HG03460 (cell line): ENCODE data around the gene PRR29.

Experiments used
- ATAC-seq: cut with Tn5 transposase; IDR thresholded peaks from one replicate; pipeline ENCODE4 v1.9.1; 2021; ENCODE audit not compliant: unreplicated experiment

Gene PRR29

DNA sequence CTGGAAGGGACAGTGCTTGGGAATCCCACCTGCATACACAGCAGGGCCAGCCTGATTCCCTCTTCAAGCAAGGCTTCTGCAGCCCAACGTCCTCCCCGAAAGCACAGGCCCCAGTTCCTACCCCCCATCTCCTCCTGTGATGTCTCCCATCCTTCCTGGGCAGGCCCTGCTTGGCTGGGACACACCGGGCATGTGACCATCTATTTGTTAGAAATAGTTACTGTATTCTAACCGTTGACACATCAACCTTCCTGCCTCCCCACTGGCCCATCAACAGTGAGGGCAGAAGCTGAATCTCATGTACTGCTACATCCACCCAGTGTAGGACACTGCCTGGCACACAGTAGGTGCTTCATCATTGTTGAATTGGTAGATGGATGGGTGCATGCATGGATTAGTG is 10.7 kb downstream of the PRR29 start:
- no peak for ATAC-seq

GRCh38 chr17:64009571-64010402 is 11.6 kb downstream of the PRR29 start:
- ATAC-seq = no peak

GRCh38 chr17:64015447-64015846 is 17.3 kb downstream of the PRR29 start:
- ATAC-seq = no peak

- ATAC-seq = no peak
These were observed 18.2 kb downstream of the PRR29 start for GRCh38 chr17:64016231-64016784.

- ATAC-seq = no peak
These were observed 18.8 kb downstream of the PRR29 start for GRCh38 chr17:64016974-64017373.

DNA sequence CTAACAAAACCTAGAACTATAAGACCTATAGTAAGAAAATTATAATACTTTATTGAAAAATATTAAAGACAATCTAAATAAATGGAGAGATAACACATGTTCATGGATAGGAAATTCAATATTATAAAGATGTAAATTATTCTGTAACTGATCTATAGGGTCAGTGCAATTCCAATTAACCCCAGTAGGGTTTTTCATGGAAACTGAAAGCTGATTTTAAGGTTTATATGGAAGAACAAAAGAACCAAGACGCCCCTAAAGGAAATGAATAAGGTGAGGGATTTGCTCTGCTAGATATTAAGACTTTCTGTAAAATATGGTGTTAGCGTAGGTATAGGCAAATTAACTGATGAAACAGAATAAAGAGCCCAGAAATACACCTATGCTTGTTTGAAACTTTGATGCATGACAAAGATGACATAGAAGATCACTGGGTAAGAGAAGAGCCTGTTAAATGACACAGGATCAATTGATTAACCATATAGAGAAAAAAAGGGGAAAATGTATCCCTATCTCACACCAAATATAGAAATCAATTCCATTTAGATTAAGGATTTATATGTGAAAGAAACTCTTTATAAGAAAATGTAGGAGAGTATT is 19.3 kb downstream of the PRR29 start:
- ATAC-seq = no peak

- ATAC-seq = peak; percentile 6
These were observed 21.4 kb downstream of the PRR29 start for GRCh38 chr17:64019551-64019961.

DNA sequence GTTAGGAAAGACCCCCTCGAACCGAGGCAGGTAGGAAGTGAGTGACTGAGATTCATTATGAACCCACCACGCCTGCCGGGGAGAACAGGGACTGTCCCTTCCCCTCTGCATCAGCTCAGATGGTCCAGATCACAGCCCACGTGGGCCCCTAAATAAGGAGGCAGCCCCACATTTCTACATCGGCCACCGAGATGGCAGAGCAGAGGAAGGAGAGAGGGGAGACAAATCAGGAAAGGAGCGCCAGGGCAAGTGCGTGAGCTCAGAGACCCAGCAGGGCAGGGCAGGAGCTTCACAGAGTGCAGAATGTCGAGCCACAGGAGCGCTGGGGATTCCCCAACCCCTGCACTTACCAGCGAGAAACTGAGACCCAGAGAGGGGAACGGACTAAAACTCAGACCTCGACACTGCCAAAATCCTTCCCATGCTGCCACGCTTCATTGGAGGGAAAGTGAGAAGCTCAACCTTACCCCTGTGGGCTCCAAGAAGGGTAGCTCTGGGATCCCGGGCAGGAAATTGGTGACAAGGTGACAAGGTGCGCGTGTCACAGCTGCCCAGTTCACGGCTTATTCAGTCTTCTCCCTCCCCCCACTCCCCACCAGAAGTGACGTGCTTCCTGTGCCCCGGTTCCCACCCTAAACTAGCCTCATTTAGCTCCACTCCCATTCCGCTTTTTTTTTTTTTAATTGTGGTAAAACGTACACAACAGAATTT is 22.1 kb downstream of the PRR29 start, which contains the start of gene ICAM2:
ICAM2 (minus strand) TSS at position 578 of the 711 bp plus-strand sequence. CDS start 13,942 bp downstream, outside the sequence.
- ATAC-seq = peak; percentile 58

GRCh38 chr17:64022611-64023063 is 24.5 kb downstream of the PRR29 start:
- ATAC-seq = no peak

DNA sequence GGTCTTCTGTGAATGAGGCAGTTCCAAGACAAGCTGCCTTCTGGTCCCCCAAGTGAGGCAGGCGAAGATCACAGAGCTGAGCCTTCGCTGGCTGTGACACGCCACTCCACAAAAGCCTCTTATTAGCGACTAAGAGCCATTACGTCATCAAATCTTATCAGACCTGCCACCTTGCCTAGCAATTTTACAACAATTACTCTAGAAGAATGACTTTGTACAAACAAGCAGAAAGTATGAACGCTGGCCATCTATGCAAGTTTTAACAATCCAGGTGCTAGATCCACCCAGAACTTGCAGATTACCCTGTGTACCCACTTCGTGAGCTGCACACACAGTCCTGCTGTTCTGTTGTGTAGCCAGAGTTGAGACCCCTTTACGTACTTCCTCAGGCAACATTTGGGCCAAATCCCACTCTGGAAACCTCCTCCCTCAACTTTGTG is 26.1 kb downstream of the PRR29 start:
- no peak for ATAC-seq

GRCh38 chr17:64024781-64025731 is 26.9 kb downstream of the PRR29 start:
- no peak for ATAC-seq

DNA sequence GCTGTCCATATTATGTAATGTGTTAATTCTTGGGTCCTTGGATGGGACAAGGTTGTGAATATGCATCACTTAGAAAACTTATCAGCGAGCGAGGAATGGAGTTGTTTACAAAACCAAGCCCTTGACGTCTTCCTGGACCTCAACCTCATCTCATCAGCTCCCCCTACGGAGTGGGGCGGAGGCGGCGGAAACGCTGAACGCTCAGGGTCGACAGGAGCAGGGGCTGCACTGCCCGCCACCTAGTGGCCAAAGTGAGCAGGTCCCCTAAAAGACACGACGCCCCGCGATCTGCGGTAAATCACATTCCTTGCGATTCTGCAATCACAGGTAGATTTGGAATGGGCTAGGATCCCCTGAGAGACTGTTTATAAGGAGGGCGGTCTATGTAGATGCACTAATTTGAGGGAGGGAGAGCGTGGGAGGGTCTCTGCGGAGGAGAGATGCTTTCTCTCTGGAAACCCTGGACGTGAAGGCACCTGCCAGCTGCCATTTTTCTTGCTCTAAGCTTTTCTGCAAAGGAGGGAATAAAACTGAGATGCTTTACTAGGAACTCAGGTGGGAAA is 27.7 kb downstream of the PRR29 start:
- ATAC-seq = peak; percentile 51

DNA sequence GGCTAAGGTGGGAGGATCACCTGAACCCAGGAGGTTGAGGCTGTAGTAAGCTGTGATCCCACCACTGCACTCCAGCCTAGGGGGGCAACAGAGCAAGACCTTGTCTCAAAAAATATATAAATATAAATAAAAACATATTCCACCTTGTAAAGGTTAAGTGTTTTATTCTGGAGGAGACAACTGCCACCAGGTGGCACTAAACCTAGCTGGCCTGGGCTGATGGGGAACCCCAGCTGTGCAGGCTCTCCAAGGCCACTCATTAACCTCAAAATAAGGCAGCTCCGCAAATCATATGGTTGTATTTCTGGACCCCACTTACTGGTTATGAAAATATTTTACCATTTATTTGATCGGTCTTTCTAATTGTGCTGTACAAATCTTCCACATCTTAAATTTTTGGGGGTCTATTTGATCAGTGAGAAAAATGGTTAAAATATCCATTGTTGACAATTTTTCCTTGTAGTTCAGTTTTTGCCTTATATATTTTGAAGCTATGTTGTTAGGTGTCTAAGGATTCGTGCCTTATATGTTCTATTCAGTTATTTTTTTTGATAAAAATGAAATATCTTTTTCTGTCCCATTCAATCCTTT is 30.8 kb downstream of the PRR29 start:
- no peak for ATAC-seq

DNA sequence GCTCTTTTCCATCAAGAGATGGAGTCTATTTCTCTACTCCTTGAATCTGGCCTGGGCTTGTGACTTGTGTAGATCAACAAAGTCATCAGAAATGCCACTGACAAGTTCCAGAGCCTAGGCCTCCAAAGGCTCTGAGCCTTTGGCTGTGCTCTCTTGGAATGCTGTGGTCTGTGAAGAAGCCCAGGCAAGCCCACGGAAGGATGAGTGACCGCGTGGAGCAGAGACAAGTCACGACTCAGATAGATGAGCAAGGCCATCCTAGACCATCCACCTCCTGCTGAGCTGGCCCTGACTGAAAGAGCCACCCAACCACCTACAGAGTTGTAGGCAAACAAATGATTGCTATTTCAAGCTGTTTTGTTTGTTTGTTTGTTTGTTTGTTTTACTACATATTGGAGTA is 33.9 kb downstream of the PRR29 start:
- no peak for ATAC-seq

GRCh38 chr17:64036198-64036922 is 38.2 kb downstream of the PRR29 start:
- no peak for ATAC-seq

DNA sequence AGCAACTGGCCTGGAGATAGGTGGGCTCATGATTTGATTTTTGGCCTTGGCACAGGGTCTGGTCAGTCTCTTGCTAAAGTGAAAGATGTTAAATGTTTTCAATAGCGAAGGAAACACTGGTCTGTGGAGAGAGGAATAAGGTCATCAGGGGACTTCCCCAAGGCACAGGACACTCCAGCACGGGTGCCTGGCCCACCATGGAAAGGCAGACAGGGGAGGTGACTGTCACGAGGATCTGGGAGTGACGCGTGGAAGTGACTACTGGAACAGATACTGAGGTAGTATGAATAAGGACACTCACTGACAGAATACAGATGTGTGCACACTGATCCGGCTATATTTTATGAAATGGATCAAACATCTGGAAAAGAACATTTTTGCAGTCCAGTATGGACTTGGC is 39.0 kb downstream of the PRR29 start:
- no peak for ATAC-seq

DNA sequence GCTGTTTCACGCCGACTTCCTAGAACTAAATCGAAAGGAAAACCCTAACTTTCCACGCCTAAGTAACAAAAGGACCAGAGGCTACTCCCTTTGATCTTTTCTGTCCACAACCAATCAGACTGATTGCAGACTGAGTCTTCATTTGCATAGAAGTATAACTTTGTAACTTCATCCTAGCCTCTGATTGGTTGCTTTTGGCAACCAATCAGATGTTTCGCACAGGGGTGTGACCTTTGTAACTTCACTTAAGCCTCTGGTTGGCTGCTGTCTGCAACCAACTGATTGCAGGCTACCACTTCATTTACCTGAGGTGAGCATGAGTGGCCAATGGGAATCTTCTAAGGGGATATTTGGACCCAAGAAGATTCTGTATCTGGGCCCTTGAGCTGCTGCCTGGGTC is 39.7 kb downstream of the PRR29 start:
- no peak for ATAC-seq

DNA sequence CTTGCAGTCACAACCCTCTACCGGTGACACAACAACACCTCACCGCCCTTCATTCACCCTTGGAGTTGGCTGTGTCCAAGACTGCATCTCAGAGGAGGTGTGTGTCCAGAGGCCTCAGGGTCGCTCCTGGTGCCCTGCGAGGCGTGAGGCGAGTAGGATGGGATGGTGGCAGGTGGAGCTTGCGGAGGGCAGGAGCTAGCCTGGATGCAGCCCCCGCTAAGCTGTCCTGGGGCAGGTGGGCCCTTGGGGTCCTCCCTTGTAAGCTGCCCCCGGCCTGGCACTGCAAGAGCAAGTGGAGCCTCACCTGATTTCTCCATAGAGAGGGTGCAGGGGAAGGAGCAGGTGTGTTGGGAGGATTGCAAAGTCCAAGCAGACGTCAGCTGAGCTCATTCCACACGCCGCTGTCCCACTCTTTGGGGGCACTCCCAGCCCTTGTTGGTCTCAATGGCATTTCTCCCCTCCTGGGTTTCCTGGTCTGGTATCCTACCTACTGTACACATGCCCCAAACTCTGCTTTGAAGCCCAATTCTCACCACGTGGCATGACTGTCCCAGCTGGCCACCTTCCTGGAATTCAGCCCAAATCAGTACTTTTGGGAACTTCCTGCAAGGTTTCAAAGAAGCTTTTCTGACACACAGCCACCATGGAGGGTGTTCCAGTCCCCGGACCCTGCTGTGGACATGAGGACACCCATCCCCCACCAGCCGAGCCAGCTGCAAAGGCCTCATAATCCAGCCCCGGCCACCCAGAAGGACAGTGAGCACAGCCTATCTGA is 40.4 kb downstream of the PRR29 start:
- ATAC-seq = no peak
